Activated naive CD8-positive, alpha-beta T cell treated with anti-CD3 and anti-CD28 coated beads, Interleukin-2, amount 10 ng/mL, durations not matched to agents 7 days and 5 days (primary cell): ENCODE measurements around the gene NOTO. TPM values are rescaled to one million over a fixed set of nuclear protein-coding genes. Genes with fewer than 3 reads are reported as not detected.

Source experiments
- ATAC-seq: fragments of 150-1000 bp; cut with Tn5 transposase; one replicate; pipeline ENCODE4 v1.10.0; 2021; ENCODE audit warnings: low read depth, moderate library complexity
- POLR2A ChIA-PET: fragments of 350-600 bp; sonication (Branson Sonifier 250); formaldehyde crosslinking; loops from one replicate; lab custom pipeline; 2021; ENCODE audit warnings: antibody characterized with exemption; lab: Charles Lee
- DNase-seq: peaks from one replicate; pipeline ENCODE4 v3.0.0; 2021
- H3K27ac Mint-ChIP-seq: one replicate; pipeline ENCODE4 v1.8.0; 2022; ENCODE audit warnings: mild to moderate bottlenecking, mixed read lengths
- H3K27me3 Mint-ChIP-seq: one replicate; pipeline ENCODE4 v1.8.0; 2022; ENCODE audit warnings: mild to moderate bottlenecking, moderate library complexity, mixed read lengths
- H3K36me3 Mint-ChIP-seq: one replicate; pipeline ENCODE4 v1.8.0; 2021; ENCODE audit warnings: mild to moderate bottlenecking, mixed read lengths
- H3K4me1 Mint-ChIP-seq: one replicate; pipeline ENCODE4 v1.8.0; 2021; ENCODE audit warnings: mixed read lengths
- H3K4me3 Mint-ChIP-seq: one replicate; pipeline ENCODE4 v1.8.0; 2022; ENCODE audit warnings: mild to moderate bottlenecking, moderate library complexity, mixed read lengths
- H3K9me3 Mint-ChIP-seq: one replicate; pipeline ENCODE4 v1.8.0; 2021; ENCODE audit warnings: mixed read lengths
- total RNA-seq, 2 experiments: library from RNA; stranded (reverse); gene quantifications; one replicate each; pipeline ENCODE4 v1.2.3, GENCODE V29; 2021

Gene NOTO
- total RNA-seq, 2 experiments from 2014 or later, result not detected

DNA sequence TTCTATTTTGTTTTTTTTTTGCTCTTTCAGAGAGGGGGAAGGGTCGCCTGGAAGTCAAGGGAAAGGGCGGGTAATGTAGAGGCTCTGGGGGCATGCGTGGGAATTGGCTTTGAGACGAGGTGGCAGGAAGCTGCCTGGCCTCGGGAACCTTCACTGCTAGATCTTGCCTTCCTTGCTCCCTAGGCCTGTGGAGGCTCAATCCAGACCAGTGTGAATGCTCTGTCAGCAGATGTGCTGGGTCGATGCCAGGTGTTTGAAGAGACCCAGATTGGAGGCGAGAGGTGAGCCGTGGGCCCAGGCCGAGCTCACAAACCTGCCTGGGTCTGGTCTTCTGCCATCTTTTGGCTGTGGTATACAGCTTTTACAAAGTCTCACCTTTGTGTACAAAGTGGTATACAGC, 47.3 kb downstream of the NOTO start:
- H3K4me1 Mint-ChIP-seq, result no peaks in the 10 kb centered on the region
- peaks cover 25% of the 10 kb centered on the region for H3K36me3 Mint-ChIP-seq
- no peak for DNase-seq
- no peak for ATAC-seq
- POLR2A ChIA-PET, result interaction anchor here (2.9 kb wide), 1 partner anchor 16 kb away, joined by 8 read pairs; the partner anchor contains the start of genes CCT7 and PRADC1
- H3K4me3 Mint-ChIP-seq, result no peak overlapping the region
- H3K27me3 Mint-ChIP-seq, result no peaks in the 10 kb centered on the region
- H3K27ac Mint-ChIP-seq, result no peak overlapping the region
- H3K9me3 Mint-ChIP-seq, result no peaks in the 10 kb centered on the region

DNA sequence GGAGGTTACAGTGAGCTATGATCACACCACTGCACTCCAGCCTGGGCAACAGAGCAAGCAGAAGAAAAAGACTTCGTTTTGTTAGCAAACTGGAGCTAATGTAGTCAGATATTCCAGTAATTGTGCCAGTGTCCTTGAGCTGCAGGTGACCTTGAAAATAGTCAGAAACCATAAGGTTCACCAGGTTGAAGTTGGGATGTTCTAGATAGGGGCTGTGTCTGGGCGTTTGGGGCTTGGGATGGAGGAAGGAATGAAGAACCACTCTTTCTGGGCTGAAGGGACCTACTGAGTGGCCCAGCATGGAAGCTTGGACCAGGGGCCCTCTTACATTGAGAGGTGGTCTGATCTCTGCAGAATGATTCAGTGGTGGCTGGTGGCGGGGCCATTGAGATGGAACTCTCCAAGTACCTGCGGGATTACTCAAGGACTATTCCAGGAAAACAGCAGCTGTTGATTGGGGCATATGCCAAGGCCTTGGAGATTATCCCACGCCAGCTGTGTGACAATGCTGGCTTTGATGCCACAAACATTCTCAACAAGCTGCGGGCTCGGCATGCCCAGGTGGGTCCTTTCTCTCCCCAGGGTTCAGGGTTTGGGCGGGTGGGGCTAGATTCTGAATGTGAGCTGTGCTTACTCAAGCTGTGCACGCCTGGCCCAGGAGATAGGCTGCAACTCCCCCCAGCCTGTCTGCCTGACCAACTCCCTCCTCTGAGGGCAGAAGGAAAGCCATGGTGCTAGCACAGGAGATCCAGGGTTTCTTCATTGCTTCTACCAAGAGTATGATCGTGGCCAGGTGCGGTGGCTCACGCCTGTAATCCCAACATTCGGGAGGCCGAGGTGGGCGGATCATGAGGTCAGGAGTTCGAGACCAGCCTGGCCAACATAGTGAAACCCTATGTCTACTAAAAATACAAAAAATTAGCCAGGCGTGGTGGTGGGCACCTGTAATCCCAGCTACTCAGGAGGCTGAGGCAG, 48.8 kb downstream of the NOTO start:
- H3K9me3 Mint-ChIP-seq, result no peaks in the 10 kb centered on the region
- POLR2A ChIA-PET, result interaction anchor here (1.3 to 2.9 kb wide), 2 partner anchors 17 to 18 kb away, joined by 3 to 8 read pairs; partner anchors contain the start of genes CCT7 and PRADC1
- no peak for ATAC-seq
- H3K36me3 Mint-ChIP-seq, result peaks cover 24% of the 10 kb centered on the region
- no peaks in the 10 kb centered on the region for H3K4me1 Mint-ChIP-seq
- no peaks in the 10 kb centered on the region for H3K27me3 Mint-ChIP-seq
- H3K27ac Mint-ChIP-seq, result no peak overlapping the region
- no peak for DNase-seq
- no peak overlapping the region for H3K4me3 Mint-ChIP-seq

DNA sequence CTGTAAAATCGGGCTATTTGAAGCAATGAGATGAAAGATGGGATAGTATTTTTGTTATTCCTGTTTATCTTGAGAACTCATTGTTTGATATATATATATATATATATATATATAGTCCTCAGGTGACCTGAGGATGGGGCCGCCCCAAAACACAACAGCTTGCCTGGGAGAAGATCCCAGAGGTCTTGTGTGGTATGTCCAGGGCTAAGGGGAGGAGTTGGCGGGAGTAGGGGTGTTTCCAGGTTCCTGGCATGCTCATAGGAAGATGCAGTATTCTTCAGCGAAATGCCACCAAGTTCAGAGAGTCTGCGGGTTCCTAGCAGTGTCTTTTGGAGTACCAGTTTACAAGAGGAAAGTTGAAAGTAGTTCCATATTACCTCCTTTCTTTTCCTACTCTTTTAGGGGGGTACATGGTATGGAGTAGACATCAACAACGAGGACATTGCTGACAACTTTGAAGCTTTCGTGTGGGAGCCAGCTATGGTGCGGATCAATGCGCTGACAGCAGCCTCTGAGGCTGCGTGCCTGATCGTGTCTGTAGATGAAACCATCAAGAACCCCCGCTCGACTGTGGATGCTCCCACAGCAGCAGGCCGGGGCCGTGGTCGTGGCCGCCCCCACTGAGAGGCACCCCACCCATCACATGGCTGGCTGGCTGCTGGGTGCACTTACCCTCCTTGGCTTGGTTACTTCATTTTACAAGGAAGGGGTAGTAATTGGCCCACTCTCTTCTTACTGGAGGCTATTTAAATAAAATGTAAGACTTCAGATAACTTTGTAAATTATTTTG, 50.1 kb downstream of the NOTO start:
- Mint-ChIP-seq H3K9me3 (no peaks in the 10 kb centered on the region), H3K36me3 (peaks cover 14% of the 10 kb centered on the region), H3K27me3 (no peaks in the 10 kb centered on the region), H3K4me3 (no peak overlapping the region), H3K27ac (no peak overlapping the region), H3K4me1 (no peaks in the 10 kb centered on the region)
- POLR2A ChIA-PET, result interaction anchor here (0.5 to 2.9 kb wide), 3 partner anchors 8 to 19 kb away, joined by 3 to 8 read pairs (median 5); partner anchors contain the start of genes CCT7 and PRADC1
- DNase-seq (no peak), ATAC-seq (no peak)

DNA sequence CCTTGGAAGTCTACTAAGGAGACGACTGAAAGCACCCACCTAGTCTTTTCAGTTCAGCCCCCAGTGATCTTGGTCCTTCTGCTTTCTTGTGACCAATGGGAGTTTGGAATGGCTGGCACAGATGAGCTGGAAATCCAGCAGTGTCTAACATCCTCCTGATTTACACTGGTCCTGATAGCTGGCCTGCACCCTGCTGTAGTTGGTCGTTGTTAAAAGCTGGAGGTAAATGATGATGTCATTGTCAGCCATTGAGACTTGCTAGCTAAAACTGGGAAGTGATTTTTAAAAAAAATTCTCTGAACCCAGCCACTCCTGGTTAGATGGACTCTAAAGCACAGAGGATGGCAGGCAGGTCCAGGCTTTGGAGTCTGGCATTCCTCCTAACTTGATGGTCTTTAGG, 51.0 kb downstream of the NOTO start:
- Mint-ChIP-seq H3K9me3 (no peaks in the 10 kb centered on the region), H3K36me3 (peaks cover 14% of the 10 kb centered on the region), H3K27me3 (no peaks in the 10 kb centered on the region), H3K4me1 (no peaks in the 10 kb centered on the region), H3K27ac (peak overlapping the region; percentile 13), H3K4me3 (no peak overlapping the region)
- ATAC-seq (no peak), DNase-seq (no peak)
- POLR2A ChIA-PET, result interaction anchor here (1.8 kb wide), 1 partner anchor 17 kb away, joined by 5 read pairs; no protein-coding TSS in a partner anchor

DNA sequence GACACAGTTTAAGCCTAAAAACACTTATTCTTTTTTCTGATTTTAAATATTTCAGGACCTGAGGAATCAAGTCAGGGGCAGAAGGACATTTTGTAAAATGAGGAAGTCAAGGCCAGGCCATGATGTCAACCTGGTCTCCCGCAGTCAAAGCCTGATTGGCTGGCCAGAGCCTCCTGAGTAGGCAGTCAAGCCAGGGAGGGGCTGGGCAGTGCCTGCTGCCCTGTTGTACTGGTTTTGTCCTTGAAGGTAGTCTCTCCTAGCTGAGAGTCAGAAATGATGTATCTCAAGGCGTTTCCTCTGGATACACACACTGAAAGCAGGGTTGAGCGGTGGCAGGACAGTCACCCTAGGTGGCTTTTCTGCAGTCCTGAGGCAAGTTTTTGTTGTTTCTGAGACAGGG, 51.5 kb downstream of the NOTO start:
- Mint-ChIP-seq H3K36me3 (peaks cover 11% of the 10 kb centered on the region), H3K9me3 (no peaks in the 10 kb centered on the region), H3K4me1 (no peaks in the 10 kb centered on the region), H3K4me3 (no peak overlapping the region), H3K27ac (no peak overlapping the region), H3K27me3 (no peaks in the 10 kb centered on the region)
- no peak for ATAC-seq
- POLR2A ChIA-PET, result interaction anchor here (1.8 kb wide), 1 partner anchor 18 kb away, joined by 5 read pairs; no protein-coding TSS in a partner anchor
- no peak for DNase-seq

GRCh38 chr2:73254343-73255006, 52.1 kb downstream of the NOTO start:
- H3K36me3 Mint-ChIP-seq, result peaks cover 11% of the 10 kb centered on the region
- no peak overlapping the region for H3K4me3 Mint-ChIP-seq
- H3K9me3 Mint-ChIP-seq, result no peaks in the 10 kb centered on the region
- ATAC-seq (no peak), DNase-seq (no peak)
- no peak overlapping the region for H3K27ac Mint-ChIP-seq
- no peaks in the 10 kb centered on the region for H3K4me1 Mint-ChIP-seq
- no peaks in the 10 kb centered on the region for H3K27me3 Mint-ChIP-seq
- POLR2A ChIA-PET, result no interaction called here

GRCh38 chr2:73255007-73255644, 52.8 kb downstream of the NOTO start:
- H3K4me1 Mint-ChIP-seq, result no peaks in the 10 kb centered on the region
- POLR2A ChIA-PET, result no interaction called here
- H3K27me3 Mint-ChIP-seq, result no peaks in the 10 kb centered on the region
- no peak for ATAC-seq
- peaks cover 12% of the 10 kb centered on the region for H3K36me3 Mint-ChIP-seq
- no peaks in the 10 kb centered on the region for H3K9me3 Mint-ChIP-seq
- H3K27ac Mint-ChIP-seq, result no peak overlapping the region
- DNase-seq, result no peak
- no peak overlapping the region for H3K4me3 Mint-ChIP-seq

- Mint-ChIP-seq H3K36me3 (peaks cover 9% of the 10 kb centered on the region), H3K27me3 (no peaks in the 10 kb centered on the region), H3K27ac (no peak overlapping the region), H3K4me1 (no peaks in the 10 kb centered on the region), H3K4me3 (no peak overlapping the region), H3K9me3 (no peaks in the 10 kb centered on the region)
- no peak for DNase-seq
- POLR2A ChIA-PET, result interaction anchor here (1.9 kb wide), 1 partner anchor 29 kb away, joined by 7 read pairs; the partner anchor contains the start of gene FBXO41
- ATAC-seq, result no peak
Measured at GRCh38 chr2:73255907-73256617, 53.7 kb downstream of the NOTO start.

GRCh38 chr2:73256618-73256922, 54.2 kb downstream of the NOTO start:
- H3K27me3 Mint-ChIP-seq, result no peaks in the 10 kb centered on the region
- no peak overlapping the region for H3K4me3 Mint-ChIP-seq
- POLR2A ChIA-PET, result interaction anchor here (0.8 to 1.9 kb wide), 3 partner anchors 28 to 80 kb away, joined by 3 to 7 read pairs (median 5); partner anchors contain the start of gene FBXO41
- no peak for DNase-seq
- H3K9me3 Mint-ChIP-seq, result no peaks in the 10 kb centered on the region
- ATAC-seq, result no peak
- H3K27ac Mint-ChIP-seq, result no peak overlapping the region
- H3K36me3 Mint-ChIP-seq, result peaks cover 9% of the 10 kb centered on the region
- no peaks in the 10 kb centered on the region for H3K4me1 Mint-ChIP-seq

- Mint-ChIP-seq H3K36me3 (peaks cover 11% of the 10 kb centered on the region), H3K9me3 (no peaks in the 10 kb centered on the region), H3K27ac (no peak overlapping the region), H3K4me3 (peak overlapping the region; percentile 46), H3K27me3 (no peaks in the 10 kb centered on the region), H3K4me1 (no peaks in the 10 kb centered on the region)
- no peak for DNase-seq
- POLR2A ChIA-PET, result interaction anchor here (0.8 to 1.9 kb wide), 3 partner anchors 28 to 80 kb away, joined by 3 to 7 read pairs (median 5); partner anchors contain the start of gene FBXO41
- no peak for ATAC-seq
Measured at GRCh38 chr2:73257021-73257420, 54.6 kb downstream of the NOTO start.

GRCh38 chr2:73257425-73258125, 55.2 kb downstream of the NOTO start:
- Mint-ChIP-seq H3K36me3 (peaks cover 9% of the 10 kb centered on the region), H3K4me1 (no peaks in the 10 kb centered on the region), H3K4me3 (no peak overlapping the region), H3K27ac (no peak overlapping the region), H3K27me3 (no peaks in the 10 kb centered on the region), H3K9me3 (no peaks in the 10 kb centered on the region)
- POLR2A ChIA-PET, result interaction anchor here (0.8 to 1.9 kb wide), 3 partner anchors 27 to 81 kb away, joined by 3 to 7 read pairs (median 5); partner anchors contain the start of gene FBXO41
- ATAC-seq, result peak; percentile 16
- DNase-seq, result no peak
